K562 (cell line): ENCODE results near the gene ZNF177. TPM values are rescaled to one million over a fixed set of nuclear protein-coding genes. Genes with fewer than 3 reads are reported as not detected.

Source experiments
- ATAC-seq: fragments of 200-7000 bp; cut with Tn5 transposase; 3 replicates; pipeline ENCODE4 v1.9.1; 2020; ENCODE audit warnings: moderate library complexity
- BruUV-seq: library from RNA; stranded (reverse); fragments of 400-500 nt; replicated peaks from 2 replicates; lab custom pipeline; 2021; lab: Mats Ljungman, UMichigan
- CTCF ChIA-PET: fragments of 300-600 bp; formaldehyde crosslinking; extraction: SDS; loops from one replicate; lab custom pipeline; 2021; ENCODE audit warnings: low intra/inter-chr PET ratio; lab: Yijun Ruan, JAX
- POLR2A ChIA-PET: fragments of 300-600, 350-650 bp; sonication (Branson Sonifier 250); formaldehyde crosslinking; extraction: SDS; loops from one replicate; lab custom pipeline; 2021; ENCODE audit warnings: antibody characterized with exemption, inconsistent platforms; lab: Yijun Ruan, JAX
- DNase-seq, 4 experiments: peaks; one replicate each; pipeline versions ENCODE4 v3.0.0 to v3.0.0-alpha.2; 2011 to 2018; ENCODE audit warnings: low spot score in 3 of 4, mixed read lengths in 3 of 4; ENCODE audit errors: extremely low read depth in 1 of 4
- FAIRE-seq: peaks from 2 replicates; lab custom pipeline; 2011; peaks lifted over from hg19 to GRCh38; lab: Jason Lieb, UNC
- H2AFZ ChIP-seq: 2 replicates; pipeline ENCODE4 v1.6.0; 2011; ENCODE audit warnings: low read depth, low read length, control low read depth, inconsistent platforms
- H3K27ac ChIP-seq: fragments of 200-600 bp; 3 replicates; pipeline ENCODE4 v1.8.0; 2011; ENCODE audit warnings: low read depth, mild to moderate bottlenecking, control low read depth, inconsistent platforms, low read length, moderate library complexity, mixed read lengths; ENCODE audit errors: extremely low read depth
- H3K27me3 ChIP-seq, 2 experiments: fragments of 300-600 bp in 1 of 2; 2 replicates in 1 of 2; 3 replicates in 1 of 2; pipeline versions ENCODE4 v1.6.0 to v1.8.0; 2011; ENCODE audit warnings: inconsistent platforms in 2 of 2, low read length in 2 of 2, mild to moderate bottlenecking in 1 of 2, mixed read lengths in 1 of 2, moderate library complexity in 1 of 2; ENCODE audit not compliant: control insufficient read depth in 2 of 2, insufficient read depth in 2 of 2
- H3K36me3 ChIP-seq: fragments of 300-600 bp; 3 replicates; pipeline ENCODE4 v1.8.0; 2011; ENCODE audit warnings: mild to moderate bottlenecking, low read length, inconsistent platforms; ENCODE audit not compliant: control insufficient read depth, insufficient read depth
- H3K4me1 ChIP-seq, 2 experiments: fragments of 200-600 bp in 1 of 2; replicated peaks in 1 of 2; 2 replicates in 1 of 2; 3 replicates in 1 of 2; pipeline versions ENCODE4 v1.5.1 to v1.8.0; 2011; ENCODE audit warnings: inconsistent platforms in 2 of 2, low read length in 2 of 2, mild to moderate bottlenecking in 1 of 2, mixed read lengths in 1 of 2, moderate library complexity in 1 of 2; ENCODE audit not compliant: control insufficient read depth in 2 of 2, insufficient read depth in 2 of 2
- H3K4me2 ChIP-seq: 2 replicates; pipeline ENCODE4 v1.6.1; 2011; ENCODE audit warnings: low read length, control low read depth, inconsistent platforms, mixed read lengths; ENCODE audit not compliant: insufficient read depth
- H3K4me3 ChIP-seq: fragments of 200-600 bp; sonication (generic), shearing (Covaris generic); 2 replicates; pipeline ENCODE4 v1.5.1; 2016; ENCODE audit warnings: control low read depth, inconsistent platforms
- H3K79me2 ChIP-seq: fragments of 200-600 bp; 3 replicates; pipeline ENCODE4 v1.8.0; 2011; ENCODE audit warnings: low read length, inconsistent platforms; ENCODE audit not compliant: control insufficient read depth, insufficient read depth
- H3K9ac ChIP-seq, 2 experiments: 2 replicates each; pipeline versions ENCODE4 v1.6.0 to v1.6.1; 2011; ENCODE audit warnings: low read depth in 2 of 2, low read length in 2 of 2, control low read depth in 1 of 2, inconsistent platforms in 1 of 2, mild to moderate bottlenecking in 1 of 2, mixed read lengths in 1 of 2; ENCODE audit not compliant: insufficient read depth in 1 of 2
- H3K9me1 ChIP-seq: one replicate; pipeline ENCODE4 v1.6.0; 2011; ENCODE audit warnings: inconsistent platforms, mild to moderate bottlenecking, low read length, moderate library complexity; ENCODE audit not compliant: control insufficient read depth, insufficient read depth
- H3K9me3 ChIP-seq: replicated peaks from 2 replicates; pipeline ENCODE4 v1.5.1; 2011; ENCODE audit warnings: low read depth, low read length, inconsistent platforms; ENCODE audit not compliant: control insufficient read depth, insufficient read depth
- H4K20me1 ChIP-seq: replicated peaks from 2 replicates; pipeline ENCODE4 v1.6.1; 2011; ENCODE audit warnings: low read length, inconsistent platforms, mixed read lengths; ENCODE audit not compliant: control insufficient read depth, insufficient read depth
- CEBPG ChIP-seq, 3 experiments: fragments of 200-800 bp in 1 of 3; sonication (Bioruptor generic) in 1 of 3; sonication (generic) in 1 of 3; formaldehyde crosslinking in 1 of 3; IDR thresholded peaks in 2 of 3; conservative IDR thresholded peaks in 1 of 3; 2 replicates each; pipeline versions ENCODE4 v1.6.1 to v1.8.0; 2016 to 2022; ENCODE audit warnings: missing compliant biosample characterization in 2 of 3, missing genetic modification characterization in 2 of 3, mild to moderate bottlenecking in 1 of 3, missing genetic modification reagents in 1 of 3
- CTBP1 ChIP-seq: fragments of 450-650 bp; IDR thresholded peaks from 2 replicates; pipeline ENCODE4 v1.6.1; 2016; ENCODE audit warnings: borderline replicate concordance
- DACH1 ChIP-seq: fragments of 450-650 bp; IDR thresholded peaks from 2 replicates; pipeline ENCODE4 v1.6.1; 2018; ENCODE audit not compliant: partially characterized antibody
- EHMT2 ChIP-seq: fragments of 450-650 bp; IDR thresholded peaks from 2 replicates; pipeline ENCODE4 v1.6.1; 2018; ENCODE audit warnings: antibody characterized with exemption
- EP300 ChIP-seq: IDR thresholded peaks from 2 replicates; pipeline ENCODE4 v1.6.1; 2012; ENCODE audit warnings: low read length, improper control_type of control experiment
- GTF2E2 ChIP-seq: fragments of 200-800 bp; sonication (Bioruptor generic); IDR thresholded peaks from 2 replicates; pipeline ENCODE4 v1.6.1; 2016; ENCODE audit warnings: missing genetic modification characterization, missing compliant biosample characterization
- KLF16 ChIP-seq: IDR thresholded peaks from 2 replicates; pipeline ENCODE4 v1.6.1; 2016; ENCODE audit warnings: antibody characterized with exemption
- MBD2 ChIP-seq: sonication (generic); IDR thresholded peaks from 2 replicates; pipeline ENCODE4 v1.6.1; 2016; ENCODE audit warnings: low read depth, borderline replicate concordance
- TEAD4 ChIP-seq, 2 experiments: sonication (generic) in 1 of 2; formaldehyde crosslinking in 1 of 2; IDR thresholded peaks; 2 replicates each; pipeline versions ENCODE4 v1.6.1 to v1.8.0; 2012 to 2022; ENCODE audit warnings: borderline replicate concordance in 1 of 2, inconsistent platforms in 1 of 2, low read length in 1 of 2, mild to moderate bottlenecking in 1 of 2, missing genetic modification reagents in 1 of 2
- ZBTB33 ChIP-seq: sonication (generic); formaldehyde crosslinking; IDR thresholded peaks from 2 replicates; pipeline ENCODE4 v1.8.1; 2023; ENCODE audit warnings: mild to moderate bottlenecking, missing genetic modification reagents
- ZNF436 ChIP-seq: fragments of 250-450, 450-650 bp; sonication (Bioruptor Pico); formaldehyde crosslinking; IDR thresholded peaks from 2 replicates; pipeline ENCODE4 v1.7.0; 2020; ENCODE audit warnings: mild to moderate bottlenecking
- WGBS: fragments of 100-300 bp; shearing (Covaris generic); methylation state at CpG from one replicate; pipeline ENCODE4 v1.1.6; 2016; ENCODE audit warnings: low coverage, mixed read lengths; ENCODE audit not compliant: insufficient coverage; ENCODE audit errors: missing lambda C conversion rate; 5-methylcytosine and 5-hydroxymethylcytosine counted together
- in situ Hi-C: fragments of 300-500 bp; cut with MboI; formaldehyde crosslinking; loops from 4 replicates; pipeline ENCODE4 v1.15.0; 2018; ENCODE audit warnings: inconsistent platforms, mixed read lengths
- intact Hi-C: fragments of 100-400 bp; cut with micrococcal nuclease; formaldehyde crosslinking; loops from 2 replicates; pipeline ENCODE4 v1.14.2; 2022
- polyA plus RNA-seq, 8 experiments: library from polyadenylated mRNA; depleted of rRNA in 4 of 8; stranded (reverse) in 5 of 8; unstranded in 3 of 8; fragments of >200 nt; fragmentation: Nextera tagmentation in 2 of 8; fragmentation: Illumina TruSeq in 1 of 8; extraction: Ambion mirVana in 2 of 8; extraction: Trizol in 1 of 8; gene quantifications; 2 replicates each; pipeline versions ENCODE4 v1.2.1 to v1.2.3, GENCODE V29; 2011 to 2014; ENCODE audit warnings: inconsistent platforms in 1 of 8, missing spikeins in 1 of 8
- total RNA-seq, 7 experiments: library from RNA; depleted of rRNA in 6 of 7; stranded (reverse); fragments of >200 nt in 6 of 7; fragmentation: Illumina TruSeq in 2 of 7; extraction: Trizol in 2 of 7; gene quantifications; 2 replicates each; pipeline versions ENCODE4 v1.2.1 to v1.2.3, GENCODE V29; 2011 to 2021; ENCODE audit warnings: low replicate concordance in 1 of 7

ZNF177 gene
- total and polyA plus RNA-seq, 9 of the 15 experiments (the other 6 are each of a cell fraction or from before 2014, with no cell fraction given) = 0.25 to 1.8 (median 1.1) TPM

DNA sequence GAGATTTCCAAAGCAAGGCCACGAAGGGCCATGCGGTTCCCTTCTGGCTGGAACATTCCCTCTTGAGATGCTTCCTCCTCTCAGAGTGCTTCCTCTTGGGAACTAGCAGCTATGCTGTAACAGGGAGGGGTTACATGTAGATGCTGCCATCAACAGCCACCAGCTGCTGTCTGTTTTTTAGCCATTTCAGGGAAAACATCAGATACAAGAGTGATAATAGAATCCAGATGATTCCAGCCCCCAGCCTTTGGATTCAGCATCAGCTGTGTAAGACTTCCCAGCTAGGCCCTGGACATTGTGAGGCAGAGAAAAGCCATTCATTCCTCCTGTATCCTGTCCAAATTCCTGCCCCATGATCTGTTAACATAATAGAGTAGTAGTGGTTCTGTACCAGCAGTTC, 8.2 kb upstream of the ZNF177 start (continued):
- no peak for TF ChIP-seq GTF2E2 (tag)
- TF ChIP-seq ZBTB33 (CRISPR knock-in tag) = no peak
- TF ChIP-seq EHMT2 = no peak
- TF ChIP-seq MBD2 = no peak
- no peak for TF ChIP-seq TEAD4 (IDR thresholded peaks at IDR 0.05; ENCODE audit: low read length)
- no peak for TF ChIP-seq TEAD4 (CRISPR knock-in tag; IDR thresholded peaks at IDR 0.05; ENCODE audit: borderline replicate concordance)
- no peak for TF ChIP-seq ZNF436 (CRISPR knock-in tag)

GRCh38 chr19:9370738-9371619, 8.2 kb downstream of the ZNF177 start:
- peak; percentile 66 for ATAC-seq
- in situ Hi-C loops = no loop called here
- TF ChIP-seq CEBPG (CRISPR knock-in tag; IDR thresholded peaks at IDR 0.05) = peak; percentile 89
- TF ChIP-seq CEBPG (tag; conservative IDR thresholded peaks at IDR 0.05 in 1 of 2, IDR thresholded peaks at IDR 0.05 in 1 of 2) = peak in 1 of 2 experiments; percentile 97; a peak in 2 of 4 replicates
- peak; percentile 36; the same call in 1 of the 2 replicates for TF ChIP-seq EP300
- no peak for TF ChIP-seq CTBP1
- TF ChIP-seq DACH1 = no peak
- TF ChIP-seq KLF16 = no peak

More at GRCh38 chr19:9370738-9371619, 8.2 kb downstream of the ZNF177 start:
- Histone ChIP-seq H3K27ac (no peak overlapping the region), H3K9me1 (no peaks in the 10 kb centered on the region), H2AFZ (no peak overlapping the region), H3K36me3 (no peaks in the 10 kb centered on the region), H3K4me3 (no peak overlapping the region), H3K79me2 (no peaks in the 10 kb centered on the region), H3K27me3 (no peaks in the 10 kb centered on the region), H3K9ac (no peak overlapping the region), H3K4me2 (no peak overlapping the region), H3K9me3 (no peaks in the 10 kb centered on the region), H3K4me1 (no peaks in the 10 kb centered on the region), H4K20me1 (no peaks in the 10 kb centered on the region)
- intact Hi-C loops = no loop called here
- BruUV-seq = no TSS peak
- CTCF ChIA-PET = no interaction called here
- 7% methylated on average over 6 of the region's 6 CpGs for WGBS
- POLR2A ChIA-PET = interaction anchor here (0.6 kb wide), 1 partner anchor 78 kb away, joined by 3 read pairs; no protein-coding TSS in a partner anchor
- no peak for FAIRE-seq
- peak in 1 of 4 experiments; percentile 3 for DNase-seq
